ENCODE results near the gene AK5. TPM values are rescaled to one million over a fixed set of nuclear protein-coding genes. Genes with fewer than 3 reads are reported as not detected.
A peak's percentile ranks its signal among the peaks of the same experiment; 100 is the strongest.

AK5 gene
- total RNA-seq, 4 donors from 2014 or later, result 16.7 to 21.3 (median 20.0) TPM

DNA sequence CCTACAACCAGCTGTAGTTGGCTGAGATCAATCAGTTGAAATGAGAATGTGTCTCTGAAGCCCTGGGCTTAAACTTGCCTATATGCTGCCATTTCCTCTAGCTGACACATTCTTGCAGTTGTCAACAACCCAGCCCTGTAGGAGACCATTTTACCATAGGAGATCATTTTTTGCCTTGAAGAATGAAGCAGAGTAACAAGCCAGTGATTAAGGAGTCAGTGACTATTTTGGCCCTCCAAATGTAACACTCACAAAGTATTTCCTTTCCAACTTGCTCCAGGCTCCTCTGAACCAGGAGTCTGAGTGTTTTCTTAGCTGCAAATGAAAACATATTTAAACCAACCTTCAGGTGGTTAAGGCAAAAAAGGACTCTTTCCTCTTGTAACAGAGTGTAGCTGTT, 217.1 kb downstream of the AK5 start:
- no peaks in the 10 kb centered on the region for H3K4me1 ChIP-seq
- TF ChIP-seq EP300 (IDR thresholded peaks at IDR 0.05) (no peak), POLR2A (IDR thresholded peaks at IDR 0.05) (no peak)
- TF ChIP-seq, protein P1, sequence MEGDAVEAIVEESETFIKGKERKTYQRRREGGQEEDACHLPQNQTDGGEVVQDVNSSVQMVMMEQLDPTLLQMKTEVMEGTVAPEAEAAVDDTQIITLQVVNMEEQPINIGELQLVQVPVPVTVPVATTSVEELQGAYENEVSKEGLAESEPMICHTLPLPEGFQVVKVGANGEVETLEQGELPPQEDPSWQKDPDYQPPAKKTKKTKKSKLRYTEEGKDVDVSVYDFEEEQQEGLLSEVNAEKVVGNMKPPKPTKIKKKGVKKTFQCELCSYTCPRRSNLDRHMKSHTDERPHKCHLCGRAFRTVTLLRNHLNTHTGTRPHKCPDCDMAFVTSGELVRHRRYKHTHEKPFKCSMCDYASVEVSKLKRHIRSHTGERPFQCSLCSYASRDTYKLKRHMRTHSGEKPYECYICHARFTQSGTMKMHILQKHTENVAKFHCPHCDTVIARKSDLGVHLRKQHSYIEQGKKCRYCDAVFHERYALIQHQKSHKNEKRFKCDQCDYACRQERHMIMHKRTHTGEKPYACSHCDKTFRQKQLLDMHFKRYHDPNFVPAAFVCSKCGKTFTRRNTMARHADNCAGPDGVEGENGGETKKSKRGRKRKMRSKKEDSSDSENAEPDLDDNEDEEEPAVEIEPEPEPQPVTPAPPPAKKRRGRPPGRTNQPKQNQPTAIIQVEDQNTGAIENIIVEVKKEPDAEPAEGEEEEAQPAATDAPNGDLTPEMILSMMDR (IDR thresholded peaks at IDR 0.05), result no peak
- H3K36me3 ChIP-seq, result no peaks in the 10 kb centered on the region
- no peaks in the 10 kb centered on the region for H3K27me3 ChIP-seq
- H3K4me3 ChIP-seq, result no peak overlapping the region
- no peaks in the 10 kb centered on the region for H3K9me3 ChIP-seq
- no peak overlapping the region for H3K27ac ChIP-seq
- DNase-seq (ENCODE audit: low spot score in 2 of 2), result no peak

DNA sequence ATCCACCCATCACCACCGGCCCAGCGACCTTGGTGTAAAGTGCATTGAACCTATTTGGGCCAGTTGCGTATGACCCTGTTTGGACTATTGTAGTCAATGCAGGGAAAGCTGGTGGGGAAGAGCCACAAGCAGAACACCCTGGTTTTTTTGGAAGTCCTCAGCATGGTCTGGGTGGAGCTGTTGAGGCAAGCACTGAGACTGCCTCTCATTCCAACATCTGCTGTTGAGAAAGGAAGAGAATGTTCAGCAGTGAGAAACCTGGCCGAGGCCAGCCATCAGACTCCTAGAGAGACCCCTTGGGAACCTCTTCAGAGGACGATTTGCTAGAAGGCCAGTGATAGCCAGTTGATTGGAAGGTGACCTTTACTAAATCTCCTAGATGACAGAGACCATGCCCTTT, 217.6 kb downstream of the AK5 start:
- no peak for DNase-seq (ENCODE audit: low spot score in 2 of 2)
- 86 to 87% methylated on average over 5 of the region's 5 CpGs for WGBS, 2 donors
- Histone ChIP-seq H3K27me3 (no peaks in the 10 kb centered on the region), H3K4me3 (no peak overlapping the region), H3K4me1 (no peaks in the 10 kb centered on the region), H3K9me3 (no peaks in the 10 kb centered on the region), H3K27ac (no peak overlapping the region), H3K36me3 (no peaks in the 10 kb centered on the region)
- TF ChIP-seq POLR2A (IDR thresholded peaks at IDR 0.05) (no peak), EP300 (IDR thresholded peaks at IDR 0.05) (no peak)
- TF ChIP-seq, protein P1 (IDR thresholded peaks at IDR 0.05), result no peak

GRCh38 chr1:77504986-77505385, 223.2 kb downstream of the AK5 start:
- H3K9me3 ChIP-seq, result no peaks in the 10 kb centered on the region
- no peaks in the 10 kb centered on the region for H3K36me3 ChIP-seq
- no peak for TF ChIP-seq POLR2A (IDR thresholded peaks at IDR 0.05)
- peaks cover 0 to 7% (median 0%) of the 10 kb centered on the region in 4 donors for H3K4me1 ChIP-seq
- H3K4me3 ChIP-seq, result no peak overlapping the region
- whole genome bisulfite sequencing, 2 donors, result 66 to 69% methylated on average over 4 of the region's 4 CpGs
- no peak overlapping the region for H3K27ac ChIP-seq
- no peak for DNase-seq (ENCODE audit: low spot score in 2 of 2)
- H3K27me3 ChIP-seq, result no peaks in the 10 kb centered on the region

- H3K27ac ChIP-seq, result no peak overlapping the region
- TF ChIP-seq, protein P1 (IDR thresholded peaks at IDR 0.05), result no peak
- TF ChIP-seq EP300 (IDR thresholded peaks at IDR 0.05) (no peak), POLR2A (IDR thresholded peaks at IDR 0.05) (no peak)
- no peaks in the 10 kb centered on the region for H3K36me3 ChIP-seq
- no peak overlapping the region for H3K4me3 ChIP-seq
- no peaks in the 10 kb centered on the region for H3K27me3 ChIP-seq
- H3K4me1 ChIP-seq, result peaks cover 0 to 13% (median 0%) of the 10 kb centered on the region in 4 donors
- no peak for DNase-seq (ENCODE audit: low spot score in 2 of 2)
- 86 to 92% methylated on average over 4 of the region's 4 CpGs for WGBS, 2 donors
- H3K9me3 ChIP-seq, result no peaks in the 10 kb centered on the region
Measured at GRCh38 chr1:77506771-77507170, 225.0 kb downstream of the AK5 start.

- peak overlapping the region in 2 of 4 donors; percentile 18 to 62 for H3K27ac ChIP-seq
- DNase-seq (ENCODE audit: low spot score in 2 of 2), result no peak
- no peak overlapping the region for H3K4me3 ChIP-seq
- no peaks in the 10 kb centered on the region for H3K9me3 ChIP-seq
- H3K27me3 ChIP-seq, result no peaks in the 10 kb centered on the region
- TF ChIP-seq, protein P1 (IDR thresholded peaks at IDR 0.05), result no peak
- TF ChIP-seq EP300 (IDR thresholded peaks at IDR 0.05), result no peak
- no peak for TF ChIP-seq POLR2A (IDR thresholded peaks at IDR 0.05)
- peaks cover 0 to 22% (median 3%) of the 10 kb centered on the region in 4 donors for H3K4me1 ChIP-seq
- H3K36me3 ChIP-seq, result no peaks in the 10 kb centered on the region
- 27 to 33% methylated on average over 3 of the region's 3 CpGs for WGBS, 2 donors
Measured at GRCh38 chr1:77509051-77509492, 227.3 kb downstream of the AK5 start.

DNA sequence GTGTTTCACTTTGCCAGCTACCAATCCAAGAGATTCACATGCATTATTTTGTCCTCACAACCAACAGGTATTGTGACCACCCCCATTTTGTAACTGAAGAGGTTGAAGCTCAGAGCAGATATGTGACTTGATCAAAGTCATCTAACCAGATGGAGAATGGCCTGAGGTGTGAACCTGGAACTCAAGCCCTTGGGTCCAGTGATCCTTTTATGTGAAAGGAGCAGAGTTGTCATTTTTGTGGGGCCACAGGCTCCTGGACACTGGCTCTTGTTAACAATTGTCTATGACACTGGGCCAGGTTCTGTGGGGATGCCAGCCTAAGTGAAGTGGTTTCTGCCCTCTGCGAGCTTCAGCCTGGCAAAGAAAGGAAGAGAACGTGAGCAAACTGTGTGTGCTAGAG, 228.1 kb downstream of the AK5 start:
- H3K4me3 ChIP-seq, result no peak overlapping the region
- H3K27me3 ChIP-seq, result no peaks in the 10 kb centered on the region
- 93 to 98% methylated on average over 2 of the region's 2 CpGs for WGBS, 2 donors
- H3K9me3 ChIP-seq, result no peaks in the 10 kb centered on the region
- peak overlapping the region in 2 of 4 donors; percentile 18 to 62 for H3K27ac ChIP-seq
- DNase-seq (ENCODE audit: low spot score in 2 of 2), result no peak
- H3K4me1 ChIP-seq, result peaks cover 0 to 28% (median 7%) of the 10 kb centered on the region in 4 donors
- TF ChIP-seq EP300 (IDR thresholded peaks at IDR 0.05), result no peak
- H3K36me3 ChIP-seq, result no peaks in the 10 kb centered on the region

All from tibial nerve (tissue), 4 donors.